ENCODE results near the gene TMCO6.
A peak's percentile ranks its signal among the peaks of the same experiment; 100 is the strongest.

Gene TMCO6

GRCh38 chr5:140672455-140673186 lies 33.4 kb downstream of the TMCO6 start:
- DNase-seq (ENCODE audit: low read depth in 2 of 2) = no peak

GRCh38 chr5:140673187-140673976 lies 34.1 kb downstream of the TMCO6 start, which contains the start of gene DND1:
Gene DND1 (minus strand): TSS chr5:140673576. CDS start chr5:140673542, 34 bp downstream.
- DNase-seq (ENCODE audit: low read depth in 2 of 2) = no peak

- no peak for DNase-seq (ENCODE audit: low read depth in 2 of 2)
These were observed 35.0 kb downstream of the TMCO6 start for GRCh38 chr5:140674211-140674610.

- DNase-seq (ENCODE audit: low read depth in 2 of 2) = no peak
These were observed 35.4 kb downstream of the TMCO6 start for GRCh38 chr5:140674629-140675028.

- DNase-seq (ENCODE audit: low read depth in 2 of 2) = no peak
These were observed 38.7 kb downstream of the TMCO6 start for GRCh38 chr5:140677947-140678346.

- no peak for DNase-seq (ENCODE audit: low read depth in 2 of 2)
These were observed 39.7 kb downstream of the TMCO6 start for GRCh38 chr5:140678993-140679392.

GRCh38 chr5:140690376-140690932 lies 51.2 kb downstream of the TMCO6 start:
- no peak for DNase-seq (ENCODE audit: low read depth in 2 of 2)

- peak; percentile 79 to 82 for DNase-seq (ENCODE audit: low read depth in 2 of 2)
These were observed 52.0 kb downstream of the TMCO6 start, which contains the start of the genes HARS1 and HARS2 for GRCh38 chr5:140690941-140691924. Gene HARS1 (minus strand): TSS chr5:140691370. CDS start chr5:140691304, 66 bp downstream. Gene HARS2 (plus strand): TSS chr5:140691455. CDS start chr5:140691649, 194 bp downstream.

GRCh38 chr5:140694276-140694675 lies 55.0 kb downstream of the TMCO6 start:
- DNase-seq (ENCODE audit: low read depth in 2 of 2) = no peak
